Activated naive CD8-positive, alpha-beta T cell treated with anti-CD3 and anti-CD28 coated beads, Interleukin-2, amount 50 U/mL, for 24 hours (primary cell): ENCODE measurements around the gene NKX2-8.

ENCODE experiments used
- ATAC-seq: fragments of 150-1000 bp; cut with Tn5 transposase; one replicate; pipeline ENCODE4 v1.10.0; 2021
- DNase-seq: peaks from one replicate; pipeline ENCODE4 v3.0.0; 2021
- H3K27ac Mint-ChIP-seq: one replicate; pipeline ENCODE4 v1.8.0; 2021; ENCODE audit warnings: mild to moderate bottlenecking, mixed read lengths
- H3K27me3 Mint-ChIP-seq: one replicate; pipeline ENCODE4 v1.8.0; 2021; ENCODE audit warnings: mixed read lengths
- H3K36me3 Mint-ChIP-seq: one replicate; pipeline ENCODE4 v1.8.0; 2021; ENCODE audit warnings: low read depth, mixed read lengths
- H3K4me1 Mint-ChIP-seq: one replicate; pipeline ENCODE4 v1.8.0; 2021; ENCODE audit warnings: mixed read lengths
- H3K4me3 Mint-ChIP-seq: one replicate; pipeline ENCODE4 v1.8.0; 2021; ENCODE audit warnings: mild to moderate bottlenecking, moderate library complexity, mixed read lengths
- H3K9me3 Mint-ChIP-seq: one replicate; pipeline ENCODE4 v1.8.0; 2021; ENCODE audit warnings: mixed read lengths

The NKX2-8 gene

DNA sequence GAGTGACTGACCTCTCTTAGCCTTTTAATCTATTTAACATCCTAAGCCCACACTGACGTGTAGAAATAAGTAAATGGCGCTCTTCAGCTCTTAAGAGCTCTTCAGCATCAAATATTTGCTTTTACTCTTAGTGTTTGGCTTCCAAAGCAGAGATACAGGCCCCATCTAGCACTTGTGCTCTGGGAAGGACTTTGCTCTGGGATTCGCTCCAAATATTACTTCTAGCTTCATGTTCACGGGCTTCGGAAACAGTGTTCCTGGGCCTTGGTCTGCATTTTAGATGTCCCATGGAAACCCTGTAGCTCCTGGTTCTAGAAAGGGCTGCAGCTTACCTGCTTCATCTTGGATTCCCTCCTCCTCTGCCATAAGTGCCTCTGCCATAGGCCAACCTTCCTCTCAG lies 2.7 kb upstream of the NKX2-8 start:
- ATAC-seq (no peak), DNase-seq (no peak)
- no peaks in the 10 kb centered on the region for H3K4me1 Mint-ChIP-seq
- H3K27me3 Mint-ChIP-seq: peaks cover 75% of the 10 kb centered on the region
- no peak overlapping the region for H3K4me3 Mint-ChIP-seq
- H3K27ac Mint-ChIP-seq: no peak overlapping the region
- H3K9me3 Mint-ChIP-seq: no peaks in the 10 kb centered on the region
- no peaks in the 10 kb centered on the region for H3K36me3 Mint-ChIP-seq

DNA sequence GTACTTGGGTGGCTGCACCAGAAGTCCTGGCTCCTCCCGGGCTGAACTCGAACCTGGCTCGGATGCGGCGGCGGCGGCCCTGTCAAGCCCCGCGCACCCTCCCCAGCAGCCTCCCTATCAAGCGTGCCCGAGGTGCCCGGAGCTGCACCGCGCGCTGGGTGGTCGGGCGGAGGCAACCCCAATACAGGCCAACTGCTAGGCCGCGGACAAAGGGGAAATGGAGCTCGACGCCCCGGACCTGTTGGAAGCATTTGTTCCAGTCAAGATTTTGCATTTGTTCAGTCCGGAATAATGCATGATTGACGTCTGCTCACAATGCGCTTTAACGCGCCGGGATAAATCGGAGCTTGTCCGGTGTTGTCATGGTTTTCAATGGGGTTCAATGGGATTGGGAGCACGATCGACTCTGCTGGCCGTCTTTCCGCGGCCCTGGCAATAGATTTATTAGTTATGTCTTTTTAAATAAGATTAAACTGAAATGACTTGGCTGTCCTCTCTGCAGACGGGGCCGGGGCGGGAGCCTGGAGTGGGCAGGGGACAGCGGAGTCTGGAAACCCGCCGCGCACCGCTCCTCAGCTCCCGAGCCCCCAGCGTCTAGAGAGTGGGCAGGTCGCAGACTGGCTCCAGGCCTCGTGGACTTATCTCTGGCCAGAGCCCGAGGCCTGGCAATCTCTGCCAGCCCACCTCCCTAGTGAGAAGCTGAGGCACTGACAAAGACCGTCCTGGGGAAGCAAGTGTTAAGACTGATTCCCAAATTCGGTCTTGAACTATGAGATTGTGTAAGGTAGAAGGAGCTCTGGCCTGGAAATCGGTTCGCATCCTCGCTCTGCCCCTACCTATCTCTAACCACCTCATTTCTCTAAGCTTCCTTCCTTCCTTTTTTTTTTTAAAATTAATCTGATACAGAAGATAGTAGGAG lies 1.7 kb upstream of the NKX2-8 start:
- H3K9me3 Mint-ChIP-seq: no peaks in the 10 kb centered on the region
- ATAC-seq (no peak), DNase-seq (no peak)
- no peaks in the 10 kb centered on the region for H3K36me3 Mint-ChIP-seq
- no peaks in the 10 kb centered on the region for H3K4me1 Mint-ChIP-seq
- peaks cover 77% of the 10 kb centered on the region for H3K27me3 Mint-ChIP-seq
- H3K4me3 Mint-ChIP-seq: no peak overlapping the region
- H3K27ac Mint-ChIP-seq: no peak overlapping the region

DNA sequence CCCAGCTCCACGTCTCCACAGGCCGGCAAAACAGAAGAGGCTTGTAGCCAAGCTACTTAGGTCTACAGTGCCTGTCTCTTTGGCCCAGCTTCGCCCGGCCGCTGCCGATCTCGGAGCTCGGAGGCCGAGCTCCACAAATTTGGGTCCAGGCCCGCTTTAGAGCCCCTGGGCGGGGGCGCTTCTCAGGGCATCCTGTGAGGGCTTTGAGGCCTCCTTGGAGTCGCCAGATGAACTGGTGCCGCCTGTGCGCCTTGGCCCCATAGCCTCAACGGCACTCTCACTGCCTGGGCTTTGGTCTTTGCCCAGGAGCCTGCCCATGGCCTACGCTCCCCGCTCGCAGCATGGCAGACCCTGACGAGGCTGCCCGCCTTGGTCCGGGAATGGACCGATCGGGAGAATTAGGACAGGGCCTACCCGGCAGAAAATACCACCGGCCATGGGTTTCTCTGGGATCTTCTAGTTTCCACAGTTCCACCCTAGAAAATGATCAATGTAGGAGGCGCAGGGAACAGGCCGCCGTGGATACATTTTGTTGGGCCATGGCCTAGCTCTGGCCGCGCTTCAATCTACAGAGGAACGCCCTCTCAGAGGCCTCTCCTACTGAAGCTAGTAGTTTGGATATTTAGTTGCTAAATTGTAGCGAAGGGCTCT lies 953 bp upstream of the NKX2-8 start:
- no peaks in the 10 kb centered on the region for H3K9me3 Mint-ChIP-seq
- H3K36me3 Mint-ChIP-seq: no peaks in the 10 kb centered on the region
- H3K4me1 Mint-ChIP-seq: no peaks in the 10 kb centered on the region
- ATAC-seq (no peak), DNase-seq (no peak)
- H3K27me3 Mint-ChIP-seq: peaks cover 75% of the 10 kb centered on the region
- H3K27ac Mint-ChIP-seq: no peak overlapping the region
- no peak overlapping the region for H3K4me3 Mint-ChIP-seq

GRCh38 chr14:36582874-36583241 lies 444 bp upstream of the NKX2-8 start:
- no peaks in the 10 kb centered on the region for H3K4me1 Mint-ChIP-seq
- H3K27me3 Mint-ChIP-seq: peaks cover 76% of the 10 kb centered on the region
- ATAC-seq: no peak
- no peak overlapping the region for H3K4me3 Mint-ChIP-seq
- no peaks in the 10 kb centered on the region for H3K36me3 Mint-ChIP-seq
- no peak for DNase-seq
- H3K9me3 Mint-ChIP-seq: no peaks in the 10 kb centered on the region
- no peak overlapping the region for H3K27ac Mint-ChIP-seq

DNA sequence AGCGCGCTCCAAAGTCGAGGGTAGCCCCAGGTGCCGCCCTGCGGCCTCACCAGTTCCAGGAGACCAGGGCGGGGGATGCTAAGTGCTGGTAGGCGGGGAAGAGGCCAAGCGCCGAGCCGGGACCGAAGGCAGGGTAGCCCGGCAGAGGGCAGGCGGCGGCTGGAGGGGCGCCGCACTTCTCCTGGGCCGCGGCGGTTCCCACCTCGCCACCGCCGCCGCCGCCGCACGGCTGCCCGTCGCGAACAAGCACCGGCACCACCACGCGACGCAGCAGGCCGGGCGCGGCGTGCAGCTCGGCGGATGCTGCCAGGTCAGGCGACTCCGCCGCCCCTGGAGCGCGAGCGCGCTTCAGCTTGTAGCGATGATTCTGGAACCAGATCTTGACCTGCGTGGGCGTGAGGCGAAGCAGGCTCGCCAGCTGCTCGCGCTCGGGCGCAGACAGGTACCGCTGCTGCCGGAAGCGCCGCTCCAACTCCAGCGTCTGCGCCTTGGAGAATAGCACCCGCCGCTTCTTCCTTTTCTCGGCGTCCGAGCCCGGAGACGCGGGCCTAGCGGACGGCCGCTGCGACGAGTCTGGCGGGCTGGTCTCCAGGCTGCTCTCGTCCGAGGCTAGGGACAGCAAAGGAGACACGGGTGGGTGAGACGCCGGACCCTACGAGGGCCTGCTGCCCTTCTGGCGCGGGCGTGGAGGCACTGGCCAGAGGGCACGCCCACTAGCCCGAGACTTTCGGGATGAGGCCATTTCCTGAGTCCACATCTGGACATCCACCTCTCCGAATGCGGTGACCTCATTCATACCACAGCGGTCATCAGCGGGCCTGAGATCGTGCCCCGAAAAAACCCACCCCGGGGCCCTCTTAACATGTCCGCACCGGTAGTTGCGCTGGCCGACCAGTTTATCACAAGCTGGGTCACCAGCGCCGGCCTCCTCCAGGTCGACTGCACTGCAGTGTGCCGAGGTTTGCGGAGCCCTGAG lies 1.3 kb downstream of the NKX2-8 start:
- Mint-ChIP-seq H3K9me3 (no peaks in the 10 kb centered on the region), H3K27me3 (peaks cover 70% of the 10 kb centered on the region), H3K4me1 (no peaks in the 10 kb centered on the region), H3K4me3 (no peak overlapping the region), H3K27ac (no peak overlapping the region), H3K36me3 (no peaks in the 10 kb centered on the region)
- ATAC-seq (no peak), DNase-seq (no peak)

DNA sequence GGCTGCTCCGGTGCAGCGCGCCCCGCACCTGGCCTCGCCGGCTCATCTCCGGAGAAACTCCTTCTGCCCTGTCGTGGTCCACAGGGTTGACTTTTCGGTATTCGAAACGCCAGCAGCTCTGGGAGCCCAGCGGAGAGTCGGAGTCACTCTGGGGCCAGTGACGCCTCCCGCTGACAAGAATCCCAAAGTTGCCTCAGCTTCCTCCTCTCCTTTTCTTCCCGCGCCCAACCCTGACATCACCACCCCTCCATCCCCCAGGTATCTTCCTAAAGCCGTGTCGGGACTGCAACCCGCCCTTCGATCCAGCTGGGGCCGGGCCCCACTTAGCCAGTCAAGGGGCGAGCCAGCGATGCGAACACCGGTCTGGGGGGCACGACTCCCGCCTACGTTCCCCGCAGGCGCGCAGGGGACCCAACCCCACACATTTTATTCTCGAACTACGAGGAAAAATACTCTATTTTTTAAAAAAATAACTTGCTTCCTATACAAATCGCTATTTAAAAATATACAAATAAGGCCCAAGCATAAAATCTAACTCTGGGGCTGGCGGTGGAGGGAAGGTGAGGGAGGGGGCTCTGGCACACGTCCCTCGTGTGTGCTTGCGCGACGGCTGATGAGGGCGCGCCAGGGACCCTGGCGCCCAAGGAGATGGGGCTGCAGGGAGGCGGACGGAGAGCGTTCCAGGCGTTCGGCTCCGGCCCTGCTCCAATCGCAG lies 2.1 kb downstream of the NKX2-8 start:
- no peaks in the 10 kb centered on the region for H3K36me3 Mint-ChIP-seq

GRCh38 chr14:36579573-36580140 lies 2.8 kb downstream of the NKX2-8 start:
- H3K4me1 Mint-ChIP-seq: no peaks in the 10 kb centered on the region
- H3K27ac Mint-ChIP-seq: no peak overlapping the region
- no peaks in the 10 kb centered on the region for H3K9me3 Mint-ChIP-seq
- no peak for ATAC-seq
- H3K4me3 Mint-ChIP-seq: no peak overlapping the region
- H3K27me3 Mint-ChIP-seq: peaks cover 58% of the 10 kb centered on the region
- DNase-seq: no peak
- no peaks in the 10 kb centered on the region for H3K36me3 Mint-ChIP-seq

More for the DNA sequence above, 2.1 kb downstream of the NKX2-8 start:
- Mint-ChIP-seq H3K4me1 (no peaks in the 10 kb centered on the region), H3K27me3 (peaks cover 64% of the 10 kb centered on the region), H3K27ac (no peak overlapping the region), H3K9me3 (no peaks in the 10 kb centered on the region), H3K4me3 (no peak overlapping the region)
- ATAC-seq (no peak), DNase-seq (no peak)

DNA sequence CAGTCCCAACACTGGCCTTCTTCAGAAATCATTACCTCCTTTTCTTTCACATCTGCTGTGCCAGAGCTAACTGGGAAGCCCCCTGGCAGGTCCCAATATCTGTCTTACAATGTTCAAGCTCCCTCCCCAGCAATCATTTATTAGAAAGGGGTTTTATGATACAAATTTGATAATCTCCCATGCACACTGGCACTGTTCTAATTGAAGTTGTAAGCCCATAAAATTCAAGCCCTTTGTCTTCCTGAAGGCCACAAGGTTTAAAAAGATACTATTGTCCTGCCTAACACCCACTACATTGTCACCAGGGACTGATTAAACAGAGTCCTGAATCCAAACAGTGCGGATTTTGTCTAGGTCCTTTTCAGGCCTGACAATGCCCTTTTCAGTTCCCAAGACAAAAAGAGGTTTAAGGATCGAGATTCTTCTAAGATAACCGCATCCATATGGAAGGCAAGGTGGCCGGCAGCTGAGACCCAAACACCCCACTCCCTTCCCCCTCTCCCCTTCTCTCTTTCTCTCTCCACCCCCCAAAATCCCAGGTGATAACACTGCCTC lies 3.3 kb downstream of the NKX2-8 start:
- Mint-ChIP-seq H3K4me1 (no peaks in the 10 kb centered on the region), H3K4me3 (no peak overlapping the region), H3K9me3 (no peaks in the 10 kb centered on the region), H3K27me3 (peaks cover 53% of the 10 kb centered on the region), H3K36me3 (no peaks in the 10 kb centered on the region), H3K27ac (no peak overlapping the region)
- DNase-seq (no peak), ATAC-seq (no peak)

GRCh38 chr14:36570065-36570464 lies 12.3 kb downstream of the NKX2-8 start:
- no peak overlapping the region for H3K4me3 Mint-ChIP-seq
- no peaks in the 10 kb centered on the region for H3K9me3 Mint-ChIP-seq
- ATAC-seq (no peak), DNase-seq (no peak)
- H3K4me1 Mint-ChIP-seq: no peaks in the 10 kb centered on the region
- H3K36me3 Mint-ChIP-seq: no peaks in the 10 kb centered on the region
- peaks cover 9% of the 10 kb centered on the region for H3K27me3 Mint-ChIP-seq
- H3K27ac Mint-ChIP-seq: no peak overlapping the region

DNA sequence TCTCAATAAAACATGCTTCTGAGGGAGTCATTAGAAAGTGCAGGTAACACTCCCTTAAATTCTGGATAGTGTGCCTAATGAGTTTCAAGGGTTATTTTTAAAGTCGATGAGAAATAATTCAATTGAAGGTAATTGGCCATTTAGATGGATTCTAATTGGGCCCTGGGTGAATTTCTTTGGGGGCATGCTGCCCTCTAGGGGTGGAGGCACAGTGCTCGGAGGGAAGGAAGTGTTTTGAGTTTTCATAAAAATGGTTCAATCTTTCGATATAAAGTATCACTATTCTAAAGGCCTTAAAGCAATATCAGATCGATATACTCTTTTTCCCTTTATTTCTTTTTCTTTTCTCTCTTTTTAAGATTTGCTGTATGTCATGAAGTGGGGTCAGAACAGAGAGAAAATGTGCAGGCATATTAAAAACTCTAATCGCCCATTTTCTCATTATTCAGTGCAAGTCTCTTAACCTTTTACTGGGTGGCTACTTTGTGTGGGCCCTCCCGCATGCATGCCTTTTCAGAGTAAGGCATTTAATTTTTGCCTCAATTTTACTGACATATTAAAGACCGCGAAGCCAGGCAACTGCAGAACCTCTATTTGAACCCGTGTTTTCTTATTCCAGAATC lies 25.5 kb downstream of the NKX2-8 start:
- no peaks in the 10 kb centered on the region for H3K36me3 Mint-ChIP-seq
- ATAC-seq (no peak), DNase-seq (peak; percentile 40)
- H3K27me3 Mint-ChIP-seq: peaks cover 19% of the 10 kb centered on the region
- H3K4me3 Mint-ChIP-seq: no peak overlapping the region
- no peaks in the 10 kb centered on the region for H3K9me3 Mint-ChIP-seq
- H3K4me1 Mint-ChIP-seq: no peaks in the 10 kb centered on the region
- no peak overlapping the region for H3K27ac Mint-ChIP-seq

DNA sequence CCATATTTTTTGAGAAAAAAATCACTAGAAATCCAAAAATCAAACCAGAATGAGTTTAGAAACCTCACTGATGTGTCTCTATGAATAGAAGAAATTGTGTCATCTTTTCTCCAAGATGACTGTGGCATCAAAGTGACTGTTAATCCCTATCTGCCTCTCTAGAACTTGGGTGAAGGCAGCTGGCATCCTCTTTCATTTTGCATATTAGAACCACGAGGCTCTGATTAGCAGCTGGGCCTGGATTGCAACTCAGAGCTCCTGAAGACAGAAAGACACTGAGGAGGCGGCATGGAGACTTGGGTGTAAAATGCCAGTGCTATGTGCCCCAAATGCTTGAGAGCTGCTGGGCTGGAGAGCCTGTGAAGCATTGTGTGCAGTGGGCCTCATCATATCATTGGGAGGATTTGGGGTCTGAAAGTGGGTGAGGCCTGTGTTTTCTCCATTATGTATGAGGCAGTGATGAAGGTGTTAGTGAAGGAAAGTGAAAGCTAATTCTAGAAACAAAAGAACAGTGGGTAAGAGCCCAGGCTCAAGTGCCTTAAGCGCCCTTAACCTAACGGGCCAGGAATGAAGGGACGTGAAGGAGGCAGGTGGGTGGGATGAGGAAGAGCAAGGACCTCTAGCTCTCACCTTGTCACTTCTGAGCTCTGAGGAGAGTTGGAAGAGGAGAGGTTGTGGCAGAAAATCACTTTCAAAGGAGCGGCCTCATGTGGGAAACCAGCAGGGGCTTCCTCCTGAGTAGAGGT lies 26.2 kb downstream of the NKX2-8 start:
- Mint-ChIP-seq H3K4me1 (no peaks in the 10 kb centered on the region), H3K27ac (no peak overlapping the region), H3K27me3 (peaks cover 16% of the 10 kb centered on the region), H3K9me3 (no peaks in the 10 kb centered on the region), H3K4me3 (no peak overlapping the region), H3K36me3 (no peaks in the 10 kb centered on the region)
- DNase-seq: no peak
- no peak for ATAC-seq

- DNase-seq (no peak), ATAC-seq (no peak)
- no peaks in the 10 kb centered on the region for H3K9me3 Mint-ChIP-seq
- H3K4me1 Mint-ChIP-seq: no peaks in the 10 kb centered on the region
- H3K27ac Mint-ChIP-seq: no peak overlapping the region
- no peaks in the 10 kb centered on the region for H3K36me3 Mint-ChIP-seq
- H3K4me3 Mint-ChIP-seq: no peak overlapping the region
- H3K27me3 Mint-ChIP-seq: peaks cover 8% of the 10 kb centered on the region
Observed at GRCh38 chr14:36553656-36554260, 28.7 kb downstream of the NKX2-8 start.
